ENCODE measurements around the gene VSIG10.
"Not testable (repeated sequence)": the region's sequence is repeated elsewhere in the genome, so short reads cannot be mapped to it uniquely, and the experiment has no call there.

Gene VSIG10

DNA sequence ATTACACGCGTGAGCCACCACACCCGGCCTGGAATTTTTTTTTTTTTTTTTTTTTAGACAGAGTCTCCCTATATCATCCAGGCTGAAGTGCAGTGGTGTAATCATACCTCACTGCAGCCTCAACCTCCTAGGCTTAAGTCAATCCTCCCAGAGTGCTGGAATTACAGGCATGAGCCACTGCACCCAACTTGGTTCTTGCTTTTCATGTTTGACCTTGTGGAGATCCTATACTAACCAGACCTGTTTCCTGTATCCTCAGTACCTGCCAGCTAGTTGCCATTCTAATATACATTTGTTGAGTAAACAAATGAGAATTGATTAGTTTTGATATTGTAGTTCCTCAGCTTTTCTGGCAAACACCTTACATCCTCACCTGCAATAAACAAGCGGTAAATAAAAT, 3.2 kb upstream of the VSIG10 start:
- no peak for DNase-seq (ENCODE audit: low spot score)

DNA sequence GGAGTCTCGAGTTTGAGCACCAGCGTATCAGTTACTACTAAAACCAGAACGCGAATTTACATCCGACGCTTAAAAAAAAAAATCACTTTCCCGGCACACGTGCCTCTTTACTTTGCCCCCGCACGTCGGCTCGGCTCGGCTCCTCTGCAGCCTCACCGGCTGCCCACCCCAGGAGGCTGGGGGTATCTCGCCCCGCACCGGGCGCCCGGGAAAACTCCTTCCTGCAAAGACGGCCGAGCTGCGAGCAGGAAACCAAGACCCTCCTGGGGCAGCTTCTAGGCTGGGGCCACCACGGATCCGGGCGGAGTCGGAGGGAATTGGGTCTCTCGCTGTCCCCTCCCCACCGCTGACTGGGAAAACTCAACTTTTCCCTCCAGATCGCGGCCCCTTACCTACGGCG, 610 bp downstream of the VSIG10 start:
- no peak for DNase-seq (ENCODE audit: low spot score)

DNA sequence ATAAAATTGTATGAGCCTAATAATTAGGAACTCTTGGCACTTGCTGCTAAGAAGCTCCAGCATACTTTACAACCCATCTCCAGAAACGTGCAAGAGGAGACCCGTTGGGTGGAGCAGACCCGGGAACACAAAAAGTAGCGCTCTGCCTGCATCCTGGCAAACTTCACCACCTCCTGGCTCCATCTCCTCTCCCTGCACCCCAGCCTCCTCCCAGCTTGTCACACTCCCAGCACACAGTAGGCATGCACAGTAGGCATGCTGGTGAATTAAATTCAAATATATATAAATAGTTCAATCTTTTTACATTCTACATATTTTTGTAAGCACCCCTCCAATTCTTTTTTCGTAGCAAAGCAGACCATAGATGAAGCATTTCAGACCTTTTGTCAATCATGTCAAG, 1.2 kb downstream of the VSIG10 start:
- no peak for DNase-seq (ENCODE audit: low spot score)

DNA sequence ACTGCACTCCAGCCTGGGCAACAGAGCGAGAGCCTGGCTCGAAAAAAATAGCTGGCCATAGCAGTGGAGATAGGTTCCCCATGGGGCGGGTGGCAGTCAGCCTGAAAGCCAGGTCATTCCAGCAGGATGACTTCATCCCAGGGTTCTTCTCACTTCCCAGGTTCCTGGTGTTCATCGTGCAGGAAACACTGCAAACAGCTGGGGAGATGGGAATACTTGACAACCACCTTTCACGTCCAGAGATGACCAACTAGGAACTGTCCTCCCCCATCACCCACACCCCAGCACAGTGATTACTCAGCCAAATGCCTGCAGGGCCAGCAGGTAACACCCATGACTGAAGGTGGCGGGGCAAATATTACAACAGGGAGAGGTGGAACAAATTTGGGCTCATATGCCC, 1.7 kb downstream of the VSIG10 start:
- peak; percentile 75 for DNase-seq (ENCODE audit: low spot score)

DNA sequence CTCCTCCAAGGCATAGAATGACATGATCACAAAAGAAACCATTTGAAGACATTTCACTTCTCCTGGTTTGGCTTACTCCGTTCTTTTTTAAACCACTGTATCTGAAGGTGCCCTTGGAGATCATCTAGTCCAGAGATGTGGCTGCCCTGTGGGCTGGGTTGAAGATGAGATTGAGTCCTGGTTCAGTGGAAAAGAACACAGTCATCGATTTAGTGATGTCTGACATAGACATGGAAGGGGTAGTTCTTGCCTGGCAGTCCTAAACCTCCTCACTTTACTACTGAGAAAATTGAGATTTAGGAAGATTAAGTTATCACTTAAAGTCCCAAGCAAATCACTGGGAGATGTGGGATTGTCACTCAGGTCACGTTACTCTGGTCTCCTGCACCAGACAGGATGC, 2.8 kb downstream of the VSIG10 start:
- no peak for DNase-seq (ENCODE audit: low spot score)

DNA sequence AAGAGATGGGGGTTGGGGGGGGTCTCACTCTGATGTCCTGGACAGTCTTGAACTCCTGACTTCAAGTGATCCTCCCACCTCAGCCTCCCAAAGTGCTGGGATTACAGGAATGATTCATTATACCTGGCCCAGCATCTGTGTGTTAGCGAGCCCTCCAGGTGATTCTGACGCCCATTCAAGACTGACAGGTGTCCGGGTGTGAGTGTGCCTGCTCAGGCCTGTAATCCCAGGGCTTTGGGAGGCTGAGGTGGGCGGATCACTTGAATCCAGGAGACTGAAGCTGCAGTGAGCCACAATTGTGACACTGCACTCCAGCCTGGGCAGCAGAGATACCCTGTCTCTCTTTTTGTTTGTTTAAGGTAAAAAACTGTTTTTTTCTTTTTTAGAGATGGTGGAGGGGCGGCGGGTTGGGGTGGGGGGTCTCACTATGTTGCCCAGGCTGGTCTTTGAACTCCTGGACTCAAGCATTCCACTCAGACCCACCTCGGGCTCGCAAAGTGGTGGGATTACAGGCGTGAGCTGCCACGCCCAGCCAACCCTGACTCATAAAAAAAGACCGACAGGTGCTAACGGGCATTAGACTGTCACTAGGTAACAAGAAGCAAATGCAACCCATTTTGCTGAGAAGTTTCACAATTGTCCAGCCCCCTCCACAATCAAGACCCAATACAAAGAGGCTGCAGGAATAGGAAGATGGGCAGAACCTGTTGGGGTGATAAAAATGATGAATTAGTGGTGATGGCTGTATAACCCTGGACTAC, 4.7 kb downstream of the VSIG10 start:
- DNase-seq (ENCODE audit: low spot score): peak; percentile 62

DNA sequence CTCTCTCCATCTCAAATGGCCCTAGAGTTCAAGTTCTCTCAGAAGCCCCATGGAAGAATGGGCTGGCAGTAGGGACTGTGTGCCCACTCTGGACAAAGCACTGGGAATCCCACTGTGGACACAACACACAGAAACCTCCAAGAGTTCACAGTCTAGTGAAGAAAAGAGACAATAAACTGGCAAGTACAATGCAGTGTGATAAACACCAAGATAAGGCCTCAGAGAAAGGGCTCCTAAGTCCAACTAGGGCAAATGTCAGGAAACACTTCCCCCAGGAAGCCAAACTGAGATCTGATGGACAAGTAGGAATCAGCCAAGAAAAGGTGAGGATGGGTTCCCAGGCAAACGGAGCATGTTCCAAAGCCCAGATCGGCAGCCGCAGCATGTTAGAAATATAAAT, 5.4 kb downstream of the VSIG10 start:
- no peak for DNase-seq (ENCODE audit: low spot score)

DNA sequence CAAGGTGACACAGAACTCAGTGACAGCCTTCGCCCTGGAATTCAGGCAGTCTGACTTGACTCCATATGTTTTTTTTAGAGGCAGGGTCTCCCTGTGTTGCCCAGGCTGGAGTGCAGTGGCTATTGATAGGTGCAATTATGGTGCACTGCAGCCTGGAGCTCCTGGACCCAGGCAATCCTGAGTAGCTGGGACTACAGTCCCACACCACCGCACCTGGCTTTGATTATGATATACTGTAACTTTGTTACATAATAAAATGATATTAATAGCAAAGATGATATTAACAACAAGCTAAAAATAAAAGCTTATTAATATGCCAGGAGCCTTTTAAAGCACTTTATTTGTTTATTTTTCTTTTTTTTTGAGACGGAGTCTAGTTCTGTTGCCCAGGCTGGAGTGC, 9.8 kb downstream of the VSIG10 start:
- DNase-seq (ENCODE audit: low spot score): no peak

DNA sequence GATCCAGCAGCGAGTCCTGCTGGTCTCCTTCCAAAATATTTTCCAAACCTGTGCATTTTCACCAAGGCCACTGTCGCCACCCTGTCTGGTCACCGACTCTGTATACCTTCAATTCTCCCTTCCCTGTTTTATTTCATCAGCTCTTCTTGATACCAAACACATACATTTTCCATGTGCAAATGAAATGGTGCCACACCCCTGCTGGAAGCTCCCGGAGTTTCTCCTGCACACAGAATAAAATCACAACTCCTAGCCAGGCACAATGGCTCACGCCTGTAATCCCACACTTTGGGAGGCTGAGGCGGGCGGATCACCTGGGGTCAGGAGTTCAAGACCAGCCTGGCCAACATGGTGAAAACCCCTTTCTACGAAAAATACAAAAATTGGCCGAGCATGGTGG, 14.0 kb downstream of the VSIG10 start:
- no peak for DNase-seq (ENCODE audit: low spot score)

DNA sequence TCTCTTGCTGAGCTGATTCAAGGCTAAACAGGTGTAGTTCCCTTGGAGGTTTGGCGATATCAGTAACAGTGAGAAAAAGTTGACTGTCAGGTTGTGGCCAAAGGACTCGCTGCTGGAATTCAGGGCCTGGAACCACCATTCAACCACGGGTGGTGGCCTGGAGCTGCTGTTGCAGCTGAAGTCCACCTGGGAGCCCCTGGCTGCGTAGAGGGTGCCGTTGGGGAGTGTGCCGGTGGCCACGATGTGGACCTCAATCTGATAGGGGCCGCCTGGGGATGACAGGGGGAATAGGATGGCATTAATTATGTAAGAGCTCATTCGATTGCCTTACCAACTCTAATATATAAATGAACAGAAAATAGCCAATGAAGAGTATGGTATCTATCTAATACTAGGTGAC, 21.6 kb downstream of the VSIG10 start:
- DNase-seq (ENCODE audit: low spot score): no peak

DNA sequence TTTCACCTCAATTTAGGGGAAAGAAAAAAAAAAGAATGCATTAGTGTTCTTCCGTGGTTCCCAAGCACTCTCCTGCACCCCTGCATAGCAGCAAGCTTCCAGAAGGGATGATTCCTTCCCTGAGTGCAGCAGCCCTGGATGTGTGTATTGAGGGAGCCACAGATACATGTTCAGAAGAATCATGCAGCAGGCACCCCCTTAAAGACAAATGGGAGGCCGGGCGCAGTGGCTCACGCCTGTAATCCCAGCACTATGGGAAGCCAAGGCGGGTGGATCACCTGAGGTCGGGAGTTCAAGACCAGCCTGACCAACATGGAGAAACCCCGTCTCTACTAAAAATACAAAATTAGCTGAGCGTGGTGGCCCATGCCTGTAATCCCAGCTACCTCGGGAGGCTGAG, 22.3 kb downstream of the VSIG10 start:
- not testable (repeated sequence) for DNase-seq (ENCODE audit: low spot score)

DNA sequence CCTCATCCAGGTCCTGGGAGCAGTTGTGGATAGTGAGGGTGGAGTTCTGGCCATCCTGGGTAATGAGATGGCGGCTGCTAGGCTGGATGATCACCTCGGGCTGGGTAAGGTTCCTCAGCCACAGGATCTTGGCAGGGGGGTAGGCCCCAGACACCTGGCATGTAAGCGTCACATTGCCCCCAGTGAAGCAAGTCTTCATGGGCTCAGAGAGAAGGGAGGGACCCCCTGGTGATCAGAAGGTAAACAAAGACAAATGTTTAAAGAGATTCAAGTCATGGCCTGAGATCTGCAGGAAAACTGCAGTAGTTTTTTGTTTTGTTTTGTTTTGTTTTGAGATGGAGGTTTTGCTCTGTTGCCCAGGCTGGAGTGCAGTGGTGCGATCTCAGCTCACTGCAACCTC, 30.0 kb downstream of the VSIG10 start:
- DNase-seq (ENCODE audit: low spot score): no peak

DNA sequence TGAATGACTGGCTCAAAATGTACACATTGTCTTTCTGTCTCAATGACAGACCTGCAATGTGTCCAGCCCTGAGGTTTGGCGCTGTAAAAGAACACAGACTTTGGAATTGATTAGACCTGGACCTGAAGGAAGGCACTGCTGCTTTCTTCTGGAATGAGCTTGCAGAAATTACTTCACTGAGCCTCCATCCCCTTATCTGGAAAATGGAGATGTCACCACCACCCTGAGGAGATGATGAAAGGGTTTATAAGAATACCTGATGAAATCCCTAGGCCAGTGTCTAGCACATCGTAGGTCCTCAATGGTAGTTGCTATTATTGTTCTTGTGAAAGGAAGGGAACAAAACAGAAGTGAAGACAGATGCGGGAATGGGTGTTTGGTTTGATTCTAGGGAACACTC, 33.2 kb downstream of the VSIG10 start:
- no peak for DNase-seq (ENCODE audit: low spot score)

DNA sequence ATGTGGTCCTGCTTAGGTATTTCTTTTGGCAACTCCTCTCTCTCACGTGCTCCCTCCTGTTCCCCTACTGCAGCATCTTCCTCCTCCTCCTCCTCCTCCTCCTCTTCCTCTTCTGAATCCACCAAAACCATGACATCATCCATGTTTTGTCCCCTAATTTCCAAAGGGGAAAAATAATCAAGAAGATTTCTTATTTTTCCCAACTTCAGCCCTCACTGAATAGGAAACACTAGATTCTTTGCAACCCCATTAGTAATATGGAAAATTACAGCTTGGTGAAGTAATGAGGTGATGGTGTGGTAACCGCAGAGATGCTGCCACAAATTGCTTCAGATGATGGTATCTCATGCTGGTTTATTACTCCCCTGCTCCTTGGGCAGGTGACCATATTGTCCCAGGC, 35.4 kb downstream of the VSIG10 start:
- DNase-seq (ENCODE audit: low spot score): no peak

DNA sequence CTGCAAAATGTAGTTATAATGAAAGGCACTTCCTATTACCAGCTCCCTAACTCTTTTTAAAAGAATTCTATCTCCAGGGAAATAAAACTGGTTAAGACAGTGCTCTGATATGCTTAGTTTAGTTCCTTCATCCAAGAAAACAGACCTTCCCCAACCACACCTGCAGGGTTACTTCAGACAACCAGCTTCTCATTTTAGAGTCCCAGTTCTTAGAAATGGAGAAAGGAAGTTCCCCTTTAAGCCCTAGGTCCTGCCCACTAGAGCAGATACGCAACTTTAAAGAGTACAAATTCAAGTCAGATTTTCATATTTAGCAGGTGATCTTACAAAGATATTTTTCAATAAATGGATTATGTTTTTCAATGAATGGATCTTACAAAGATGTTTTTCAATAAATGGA, 38.4 kb downstream of the VSIG10 start:
- no peak for DNase-seq (ENCODE audit: low spot score)

DNA sequence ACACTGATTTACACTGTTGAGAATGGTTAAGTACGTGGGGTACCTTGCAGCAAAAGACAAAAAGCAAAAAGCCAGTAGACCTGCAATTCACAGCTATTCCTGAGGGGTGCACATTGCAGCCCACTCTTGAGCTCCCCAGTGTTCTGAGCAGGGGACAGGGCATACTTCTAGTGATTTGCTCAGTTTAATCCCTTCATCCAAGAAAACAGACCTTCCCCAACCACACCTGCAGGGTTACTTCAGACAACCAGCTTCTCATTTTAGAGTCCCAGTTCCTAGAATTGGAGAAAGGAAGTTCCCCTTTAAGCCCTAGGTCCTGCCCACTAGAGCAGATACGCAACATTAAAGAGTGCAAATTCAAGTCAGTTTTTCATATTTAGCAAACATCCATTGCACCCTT, 39.2 kb downstream of the VSIG10 start:
- DNase-seq (ENCODE audit: low spot score): no peak

DNA sequence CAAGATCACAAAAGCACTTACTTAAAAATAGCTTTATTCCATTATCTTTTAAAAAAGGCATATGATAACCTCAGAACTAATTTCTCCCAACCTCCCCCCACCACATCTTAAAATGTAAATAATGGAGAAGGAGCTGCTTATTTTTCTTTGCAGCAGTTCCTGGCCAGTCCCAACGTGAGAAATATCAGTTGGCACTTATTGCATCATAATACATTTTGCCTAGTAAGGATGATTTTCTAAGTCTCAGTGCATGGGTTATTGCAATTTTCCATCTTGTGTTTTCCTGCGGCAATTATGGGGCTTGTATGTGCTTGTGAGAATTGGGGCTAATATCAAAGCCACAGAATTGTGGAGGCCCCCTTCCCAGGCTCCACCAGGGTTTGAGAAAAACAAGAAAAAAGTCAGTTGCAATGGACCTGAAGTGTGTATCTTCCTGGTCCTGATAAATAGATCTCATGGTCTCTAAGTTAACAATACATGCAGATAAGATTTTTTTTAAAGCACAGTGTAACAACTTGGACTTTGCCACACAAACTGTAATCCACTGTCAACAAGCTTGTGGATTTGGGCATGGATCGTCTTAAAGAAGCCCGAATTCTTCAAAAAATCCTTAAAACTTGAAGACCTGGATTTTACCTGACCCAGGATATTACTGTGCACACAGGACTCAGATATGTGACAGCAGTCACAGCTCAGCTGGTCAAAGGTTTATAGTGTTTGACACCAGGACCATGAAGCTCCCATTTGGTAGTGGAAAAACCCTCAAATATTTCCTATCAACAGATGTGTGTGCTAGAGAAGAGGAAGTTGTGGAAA, 40.0 kb downstream of the VSIG10 start:
- DNase-seq (ENCODE audit: low spot score): no peak

DNA sequence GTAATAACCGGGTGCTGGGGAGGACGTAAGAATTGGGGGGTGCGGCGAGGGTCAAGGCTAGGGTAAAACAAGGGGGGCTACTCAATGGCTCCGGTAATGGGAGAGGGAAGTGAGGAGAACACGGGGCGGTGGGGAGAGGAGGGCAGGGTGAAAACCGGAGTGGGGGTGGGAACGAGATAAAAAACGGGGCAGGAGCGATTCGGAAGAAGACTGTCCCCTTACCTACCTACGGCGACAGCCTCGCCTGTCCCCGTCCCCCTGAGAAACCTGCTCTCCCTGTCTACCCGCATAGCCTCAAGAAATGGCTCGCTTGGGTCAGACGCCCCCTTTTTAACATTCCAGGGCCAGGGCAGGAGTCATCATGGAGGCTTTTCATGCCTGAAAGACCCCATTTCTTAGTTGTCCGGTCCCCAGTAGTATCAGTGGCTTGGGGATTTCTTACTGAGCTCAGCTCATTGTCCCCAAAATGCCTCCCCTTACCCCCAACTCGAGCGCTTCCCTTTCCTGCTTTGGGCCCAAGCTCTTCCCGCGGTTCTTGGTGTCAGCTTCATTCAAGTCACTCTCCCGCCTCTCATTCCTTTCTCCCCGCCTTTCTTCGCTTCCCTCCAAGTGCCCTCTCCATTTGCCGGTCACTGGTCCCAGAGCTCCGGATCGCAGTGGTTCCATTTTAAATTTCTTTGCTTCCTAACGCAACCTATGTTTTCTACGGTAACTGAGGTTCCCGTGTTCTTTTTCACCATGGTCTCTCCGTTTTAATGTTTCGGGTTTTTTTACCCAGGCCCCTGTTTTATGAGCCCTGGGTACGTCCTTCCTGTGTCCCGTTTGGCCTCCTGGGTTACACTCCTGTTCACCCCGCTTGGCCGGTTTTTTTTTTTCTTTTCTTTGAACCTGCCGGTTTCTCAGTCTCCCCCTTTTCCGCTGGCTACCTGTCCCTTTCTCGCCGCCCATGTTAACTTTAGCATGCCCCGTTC, 41.7 kb downstream of the VSIG10 start:
- DNase-seq (ENCODE audit: low spot score): peak; percentile 62

DNA sequence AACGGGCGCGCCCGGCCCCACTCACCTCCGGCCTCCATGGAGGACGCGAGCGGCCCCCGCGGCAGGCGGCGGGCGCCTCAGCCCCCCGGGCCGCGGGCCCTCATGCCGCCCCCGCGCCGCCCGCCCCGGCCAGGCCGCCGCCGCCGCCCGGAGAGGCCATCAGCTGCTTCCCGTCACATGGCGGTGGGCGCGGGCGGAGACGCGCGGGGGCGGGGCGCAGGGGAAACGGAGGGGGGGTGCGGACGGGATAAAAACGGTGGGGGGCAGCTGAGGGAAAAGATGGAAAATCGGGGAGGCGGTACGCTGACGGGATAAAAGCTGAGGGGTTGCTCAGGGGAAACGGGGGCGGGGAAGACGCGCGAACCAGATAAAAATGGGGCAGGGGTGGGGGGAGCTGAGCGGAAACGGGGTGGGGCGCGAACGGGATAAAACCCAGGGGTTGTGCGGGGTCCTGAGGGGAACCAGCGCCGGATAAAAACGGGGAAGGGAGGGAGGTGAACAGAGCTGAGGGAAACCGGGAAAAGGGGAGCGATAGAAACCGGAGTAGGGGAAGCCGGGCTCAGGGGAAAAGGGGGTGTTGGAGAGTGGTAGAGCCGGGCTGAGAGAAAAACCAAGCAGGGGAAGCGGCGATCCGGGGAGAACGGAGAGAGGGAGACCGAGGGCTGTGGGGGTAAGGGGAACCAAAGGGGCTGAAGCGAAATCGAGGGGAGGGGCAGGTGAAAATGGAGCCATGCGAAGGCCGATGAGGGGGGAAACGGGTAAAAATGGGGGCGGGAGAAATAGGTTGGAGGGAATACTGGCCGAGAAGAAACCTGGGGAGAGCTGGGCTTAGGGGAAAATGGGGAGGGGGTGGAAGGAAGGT, 42.6 kb downstream of the VSIG10 start, which contains the start of gene WSB2:
WSB2 (minus strand) TSS at position 169 of the 862 bp plus-strand sequence; CDS start at position 38, 131 bp downstream.
- peak; percentile 46 for DNase-seq (ENCODE audit: low spot score)

DNA sequence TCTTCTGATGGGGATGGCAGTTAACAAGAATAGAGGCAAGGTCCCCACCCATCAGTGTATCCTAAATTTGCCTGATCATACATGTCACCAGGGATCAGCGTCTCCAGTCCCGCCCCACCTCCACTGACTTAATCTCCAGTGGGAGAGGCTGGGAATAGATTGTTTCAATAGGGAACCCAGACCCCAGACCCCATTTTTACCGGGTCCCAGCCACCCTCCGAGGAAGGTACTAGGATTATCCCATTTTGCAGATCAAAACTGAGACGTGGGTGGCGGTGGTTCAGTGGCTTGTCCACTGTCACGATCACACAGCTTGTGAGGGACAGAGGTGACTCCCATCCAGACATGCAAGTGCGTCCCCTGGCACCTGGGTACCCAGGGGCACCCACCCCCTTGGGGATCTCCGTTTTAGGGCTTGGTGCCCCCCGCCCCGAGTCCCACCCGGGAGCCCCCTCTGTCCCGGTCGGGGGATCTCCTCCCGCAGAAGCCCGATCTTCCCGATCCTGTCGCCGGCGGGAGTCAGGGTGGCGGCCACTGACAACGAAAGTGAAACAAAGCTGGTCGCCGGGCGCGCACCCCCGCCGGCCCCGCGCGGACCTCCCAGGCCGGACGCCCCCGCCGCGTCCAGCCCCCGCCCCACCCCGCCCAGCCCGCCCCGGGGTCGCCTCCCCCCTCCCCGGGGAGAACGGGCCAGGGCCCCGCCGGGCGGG, 43.4 kb downstream of the VSIG10 start:
- DNase-seq (ENCODE audit: low spot score): no peak

Data from SW480 (cell line).